H9 (cell line): ENCODE measurements around the gene C3orf62. TPM values are rescaled to one million over a fixed set of nuclear protein-coding genes. Genes with fewer than 3 reads are reported as not detected.
A peak's percentile ranks its signal among the peaks of the same experiment; 100 is the strongest.

Experiments used
- DNase-seq: peaks from one replicate; pipeline ENCODE4 v3.0.0-alpha.2; 2017
- H2AFZ ChIP-seq: one replicate; pipeline ENCODE4 v1.6.1; 2013; ENCODE audit warnings: mild to moderate bottlenecking, low read length, control low read depth, moderate library complexity
- H2AK5ac ChIP-seq: 2 replicates; pipeline ENCODE4 v1.6.1; 2013; ENCODE audit warnings: low read length, control low read depth, mixed read lengths; ENCODE audit not compliant: insufficient read length
- H2BK120ac ChIP-seq: one replicate; pipeline ENCODE4 v1.6.1; 2013; ENCODE audit warnings: low read depth, mild to moderate bottlenecking, low read length, control low read depth, inconsistent platforms; ENCODE audit not compliant: poor library complexity, severe bottlenecking
- H2BK12ac ChIP-seq: 2 replicates; pipeline ENCODE4 v1.6.1; 2013; ENCODE audit warnings: low read length, control low read depth, mixed read lengths, low read depth; ENCODE audit not compliant: insufficient read length
- H2BK15ac ChIP-seq: 2 replicates; pipeline ENCODE4 v1.6.1; 2013; ENCODE audit warnings: low read depth, low read length, control low read depth
- H2BK20ac ChIP-seq: one replicate; pipeline ENCODE4 v1.6.1; 2013; ENCODE audit warnings: low read depth, mild to moderate bottlenecking, low read length, control low read depth, inconsistent platforms; ENCODE audit not compliant: poor library complexity, severe bottlenecking
- H2BK5ac ChIP-seq: 2 replicates; pipeline ENCODE4 v1.6.1; 2013; ENCODE audit warnings: low read length, control low read depth, mixed read lengths; ENCODE audit not compliant: insufficient read length
- H3K14ac ChIP-seq: 2 replicates; pipeline ENCODE4 v1.6.1; 2013; ENCODE audit warnings: low read length, control low read depth; ENCODE audit not compliant: insufficient read depth
- H3K18ac ChIP-seq: 2 replicates; pipeline ENCODE4 v1.6.1; 2013; ENCODE audit warnings: low read depth, mild to moderate bottlenecking, mixed read lengths, low read length, control low read depth; ENCODE audit not compliant: insufficient read length
- H3K23ac ChIP-seq: 2 replicates; pipeline ENCODE4 v1.6.1; 2013; ENCODE audit warnings: low read length, control low read depth, mixed read lengths, low read depth; ENCODE audit not compliant: insufficient read length
- H3K23me2 ChIP-seq: 2 replicates; pipeline ENCODE4 v1.6.1; 2013; ENCODE audit warnings: low read depth, mild to moderate bottlenecking, mixed read lengths, low read length, control low read depth; ENCODE audit not compliant: insufficient read length, poor library complexity, severe bottlenecking
- H3K27ac ChIP-seq: 2 replicates; pipeline ENCODE4 v1.5.1; 2013; ENCODE audit warnings: low read length, control low read depth, mixed read lengths, low read depth; ENCODE audit not compliant: insufficient read length
- H3K27me3 ChIP-seq: 2 replicates; pipeline ENCODE4 v1.6.1; 2013; ENCODE audit warnings: low read length, control low read depth, inconsistent platforms; ENCODE audit not compliant: insufficient read depth
- H3K4ac ChIP-seq: 2 replicates; pipeline ENCODE4 v1.6.1; 2013; ENCODE audit warnings: low read depth, mild to moderate bottlenecking, control low read depth, inconsistent platforms, low read length, moderate library complexity
- H3K4me1 ChIP-seq: 2 replicates; pipeline ENCODE4 v1.6.1; 2013; ENCODE audit warnings: low read length, control low read depth, inconsistent platforms; ENCODE audit not compliant: insufficient read depth
- H3K4me2 ChIP-seq: 2 replicates; pipeline ENCODE4 v1.6.1; 2013; ENCODE audit warnings: low read length, control low read depth, mixed read lengths; ENCODE audit not compliant: insufficient read length, insufficient read depth
- H3K56ac ChIP-seq: 2 replicates; pipeline ENCODE4 v1.6.1; 2013; ENCODE audit warnings: low read depth, mild to moderate bottlenecking, mixed read lengths, low read length, control low read depth; ENCODE audit not compliant: insufficient read length
- H3K79me1 ChIP-seq: 2 replicates; pipeline ENCODE4 v1.6.1; 2013; ENCODE audit warnings: low read depth, mild to moderate bottlenecking, moderate library complexity, low read length, control low read depth, inconsistent platforms; ENCODE audit not compliant: insufficient read depth, poor library complexity, severe bottlenecking
- H3K79me2 ChIP-seq: 2 replicates; pipeline ENCODE4 v1.6.1; 2013; ENCODE audit warnings: low read length, control low read depth, inconsistent platforms; ENCODE audit not compliant: insufficient read depth
- H3K9ac ChIP-seq: 2 replicates; pipeline ENCODE4 v1.6.1; 2013; ENCODE audit warnings: low read length, control low read depth, mixed read lengths; ENCODE audit not compliant: insufficient read length; ENCODE audit errors: extremely low read depth
- H3K9me3 ChIP-seq: one replicate; pipeline ENCODE4 v1.6.1; 2013; ENCODE audit warnings: low read depth, low read length, inconsistent platforms; ENCODE audit not compliant: control insufficient read depth
- H3T11ph ChIP-seq: one replicate; pipeline ENCODE4 v1.6.1; 2013; ENCODE audit warnings: mild to moderate bottlenecking, low read length, control low read depth, inconsistent platforms
- H4K20me1 ChIP-seq: one replicate; pipeline ENCODE4 v1.6.1; 2013; ENCODE audit not compliant: control insufficient read depth, insufficient read length, insufficient read depth
- H4K5ac ChIP-seq: 2 replicates; pipeline ENCODE4 v1.6.1; 2013; ENCODE audit warnings: low read depth, mild to moderate bottlenecking, mixed read lengths, low read length, control low read depth; ENCODE audit not compliant: insufficient read length
- H4K8ac ChIP-seq: replicated peaks from 2 replicates; pipeline ENCODE4 v1.6.1; 2013; ENCODE audit warnings: low read length, control low read depth, mixed read lengths, low read depth; ENCODE audit not compliant: insufficient read length
- H4K91ac ChIP-seq: 2 replicates; pipeline ENCODE4 v1.6.1; 2013; ENCODE audit warnings: low read depth, mild to moderate bottlenecking, moderate library complexity, mixed read lengths, low read length, control low read depth; ENCODE audit not compliant: insufficient read length
- H3K27ac Mint-ChIP-seq, 3 experiments: 2 replicates in 2 of 3; 3 replicates in 1 of 3; pipeline ENCODE4 v1.8.0; 2020 to 2021; ENCODE audit warnings: mixed read lengths in 3 of 3, mild to moderate bottlenecking in 1 of 3, moderate library complexity in 1 of 3
- H3K27me3 Mint-ChIP-seq: 2 replicates; pipeline ENCODE4 v1.8.0; 2021; ENCODE audit warnings: low read depth, mild to moderate bottlenecking, moderate library complexity, mixed read lengths
- H3K36me3 Mint-ChIP-seq, 3 experiments: 2 replicates in 2 of 3; 3 replicates in 1 of 3; pipeline ENCODE4 v1.8.0; 2020 to 2021; ENCODE audit warnings: low read depth in 3 of 3, mixed read lengths in 3 of 3; ENCODE audit not compliant: insufficient read depth in 1 of 3
- H3K4me1 Mint-ChIP-seq, 2 experiments: 2 replicates each; pipeline ENCODE4 v1.8.0; 2020; ENCODE audit warnings: mixed read lengths in 2 of 2
- H3K4me3 Mint-ChIP-seq, 2 experiments: 2 replicates in 1 of 2; 3 replicates in 1 of 2; pipeline ENCODE4 v1.8.0; 2020 to 2021; ENCODE audit warnings: mild to moderate bottlenecking in 2 of 2, mixed read lengths in 2 of 2, moderate library complexity in 1 of 2
- H3K9me3 Mint-ChIP-seq, 2 experiments: 2 replicates in 1 of 2; 3 replicates in 1 of 2; pipeline ENCODE4 v1.8.0; 2020; ENCODE audit warnings: mild to moderate bottlenecking in 2 of 2, mixed read lengths in 2 of 2, moderate library complexity in 1 of 2
- WGBS: extraction: QIAGEN DNeasy Blood & Tissue Kit; methylation state at CpG from one replicate; pipeline ENCODE4 v1.1.7; 2013; ENCODE audit warnings: missing lambda C conversion rate, low lambda C conversion rate, mixed read lengths; ENCODE audit not compliant: insufficient read length; ENCODE audit errors: extremely low coverage; 5-methylcytosine and 5-hydroxymethylcytosine counted together
- total RNA-seq: library from RNA; stranded (reverse); gene quantifications from 2 replicates; pipeline ENCODE4 v1.2.1, GENCODE V29; 2021
- TF ChIP-seq, protein P1 (sequence below): fragments of 200-600 bp; sonication (generic); conservative IDR thresholded peaks from 3 replicates; pipeline ENCODE4 v1.8.0; 2021; ENCODE audit warnings: antibody characterized with exemption, mild to moderate bottlenecking

The C3orf62 gene
- total RNA-seq, 1 experiment from 2014 or later: 4.5 TPM

DNA sequence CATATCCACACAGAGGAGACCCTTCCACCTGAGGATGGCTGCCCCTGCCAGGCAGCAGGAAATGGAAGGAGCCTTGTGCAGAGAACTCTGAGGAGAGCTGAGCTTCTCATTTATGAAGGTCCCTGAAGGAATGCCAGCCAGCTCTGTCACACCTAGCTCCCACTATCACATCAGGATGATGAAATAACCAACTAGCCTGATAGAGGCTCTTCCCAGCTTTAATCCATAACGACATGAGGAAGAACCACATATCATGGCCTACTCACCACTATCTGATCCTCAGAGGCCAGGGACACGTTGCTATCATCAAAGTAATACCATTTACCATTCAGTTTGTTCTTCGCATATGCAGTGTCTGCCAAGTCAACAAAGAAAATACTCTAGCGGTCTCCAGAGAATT is 1.5 kb upstream of the C3orf62 start:
- no peak overlapping the region for H2BK120ac ChIP-seq
- no peaks in the 10 kb centered on the region for H3K4me1 ChIP-seq
- H3K79me2 ChIP-seq: no peaks in the 10 kb centered on the region
- no peak overlapping the region for H2BK20ac ChIP-seq
- H3K4me1 Mint-ChIP-seq: no peaks in the 10 kb centered on the region
- no peak overlapping the region for H3K4me2 ChIP-seq
- H3K23me2 ChIP-seq: peaks cover 2% of the 10 kb centered on the region
- H3K27me3 ChIP-seq: no peaks in the 10 kb centered on the region
- no peak overlapping the region for H2AFZ ChIP-seq
- no peak overlapping the region for H2BK15ac ChIP-seq
- H3T11ph ChIP-seq: no peak overlapping the region
- 0 out of 7 replicates have a peak overlapping the region, but pooled peaks of 2 of the 3 experiments have one; percentile 14 to 18 for H3K27ac Mint-ChIP-seq
- H3K9me3 ChIP-seq: no peaks in the 10 kb centered on the region
- WGBS: no CpG with 5 or more reads among the region's 4 CpGs
- TF ChIP-seq, protein P1, sequence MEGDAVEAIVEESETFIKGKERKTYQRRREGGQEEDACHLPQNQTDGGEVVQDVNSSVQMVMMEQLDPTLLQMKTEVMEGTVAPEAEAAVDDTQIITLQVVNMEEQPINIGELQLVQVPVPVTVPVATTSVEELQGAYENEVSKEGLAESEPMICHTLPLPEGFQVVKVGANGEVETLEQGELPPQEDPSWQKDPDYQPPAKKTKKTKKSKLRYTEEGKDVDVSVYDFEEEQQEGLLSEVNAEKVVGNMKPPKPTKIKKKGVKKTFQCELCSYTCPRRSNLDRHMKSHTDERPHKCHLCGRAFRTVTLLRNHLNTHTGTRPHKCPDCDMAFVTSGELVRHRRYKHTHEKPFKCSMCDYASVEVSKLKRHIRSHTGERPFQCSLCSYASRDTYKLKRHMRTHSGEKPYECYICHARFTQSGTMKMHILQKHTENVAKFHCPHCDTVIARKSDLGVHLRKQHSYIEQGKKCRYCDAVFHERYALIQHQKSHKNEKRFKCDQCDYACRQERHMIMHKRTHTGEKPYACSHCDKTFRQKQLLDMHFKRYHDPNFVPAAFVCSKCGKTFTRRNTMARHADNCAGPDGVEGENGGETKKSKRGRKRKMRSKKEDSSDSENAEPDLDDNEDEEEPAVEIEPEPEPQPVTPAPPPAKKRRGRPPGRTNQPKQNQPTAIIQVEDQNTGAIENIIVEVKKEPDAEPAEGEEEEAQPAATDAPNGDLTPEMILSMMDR: no peak
- no peaks in the 10 kb centered on the region for H3K79me1 ChIP-seq
- H3K4me3 Mint-ChIP-seq: no peak overlapping the region
- H3K4ac ChIP-seq: no peak overlapping the region
- H3K23ac ChIP-seq: no peak overlapping the region
- H3K18ac ChIP-seq: no peak overlapping the region
- H2AK5ac ChIP-seq: no peak overlapping the region
- peaks cover 8 to 58% (median 31%) of the 10 kb centered on the region in 3 experiments; a peak in 6 of 7 replicates for H3K36me3 Mint-ChIP-seq
- H3K14ac ChIP-seq: no peak overlapping the region
- no peak overlapping the region for H4K5ac ChIP-seq
- no peak overlapping the region for H4K8ac ChIP-seq
- no peaks in the 10 kb centered on the region for H4K20me1 ChIP-seq
- no peak overlapping the region for H2BK12ac ChIP-seq
- no peak overlapping the region for H3K9ac ChIP-seq
- H3K9me3 Mint-ChIP-seq: no peaks in the 10 kb centered on the region
- DNase-seq: no peak
- H3K27ac ChIP-seq: no peak overlapping the region
- H4K91ac ChIP-seq: no peak overlapping the region
- no peaks in the 10 kb centered on the region for H3K27me3 Mint-ChIP-seq
- H3K56ac ChIP-seq: no peak overlapping the region
- no peak overlapping the region for H2BK5ac ChIP-seq
